SW 1271 (cell line): ENCODE data around the gene CD72.
"Not testable (repeated sequence)": the region's sequence is repeated elsewhere in the genome, so short reads cannot be mapped to it uniquely, and the experiment has no call there.

ENCODE experiments used
- DNase-seq, 2 experiments: peaks; one replicate each; lab custom pipeline; 2025; lab: John Stamatoyannopoulos, UW

The CD72 gene

GRCh38 chr9:35588506-35588905 is 29.7 kb downstream of the CD72 start:
- DNase-seq, result not testable (repeated sequence)

GRCh38 chr9:35584681-35585080 is 33.5 kb downstream of the CD72 start:
- not testable (repeated sequence) for DNase-seq

- DNase-seq, result not testable (repeated sequence)
These were observed 34.7 kb downstream of the CD72 start for GRCh38 chr9:35583521-35583920.

GRCh38 chr9:35579659-35580227 is 38.5 kb downstream of the CD72 start:
- DNase-seq, result not testable (repeated sequence)

- no peak for DNase-seq
These were observed 39.1 kb downstream of the CD72 start for GRCh38 chr9:35579130-35579529.

GRCh38 chr9:35577486-35577885 is 40.7 kb downstream of the CD72 start:
- no peak for DNase-seq

GRCh38 chr9:35575478-35575877 is 42.7 kb downstream of the CD72 start:
- no peak for DNase-seq

- DNase-seq, result no peak
These were observed 43.6 kb downstream of the CD72 start for GRCh38 chr9:35574578-35575122.

- DNase-seq, result no peak
These were observed 47.3 kb downstream of the CD72 start for GRCh38 chr9:35570709-35571504.

- no peak for DNase-seq
These were observed 49.0 kb downstream of the CD72 start for GRCh38 chr9:35569206-35569605.

- DNase-seq, result no peak
These were observed 50.0 kb downstream of the CD72 start for GRCh38 chr9:35568196-35568595.

- DNase-seq, result no peak
These were observed 51.8 kb downstream of the CD72 start for GRCh38 chr9:35566417-35566816.

GRCh38 chr9:35564658-35565061 is 53.6 kb downstream of the CD72 start:
- DNase-seq, result no peak

GRCh38 chr9:35563791-35564197 is 54.4 kb downstream of the CD72 start:
- DNase-seq, result no peak

GRCh38 chr9:35562895-35563780 is 55.1 kb downstream of the CD72 start:
- no peak for DNase-seq

GRCh38 chr9:35561468-35562261 is 56.5 kb downstream of the CD72 start:
- DNase-seq, result no peak

- DNase-seq, result no peak
These were observed 57.4 kb downstream of the CD72 start for GRCh38 chr9:35560625-35561337.
